NCI-H146 treated with DMSO at 0.1 percent for 48 hours (cell line): ENCODE measurements around the gene CBX2.

ENCODE experiments used
- DNase-seq: peaks from one replicate; lab custom pipeline; 2025; ENCODE audit not compliant: unreplicated experiment; lab: John Stamatoyannopoulos, UW

Gene CBX2

DNA sequence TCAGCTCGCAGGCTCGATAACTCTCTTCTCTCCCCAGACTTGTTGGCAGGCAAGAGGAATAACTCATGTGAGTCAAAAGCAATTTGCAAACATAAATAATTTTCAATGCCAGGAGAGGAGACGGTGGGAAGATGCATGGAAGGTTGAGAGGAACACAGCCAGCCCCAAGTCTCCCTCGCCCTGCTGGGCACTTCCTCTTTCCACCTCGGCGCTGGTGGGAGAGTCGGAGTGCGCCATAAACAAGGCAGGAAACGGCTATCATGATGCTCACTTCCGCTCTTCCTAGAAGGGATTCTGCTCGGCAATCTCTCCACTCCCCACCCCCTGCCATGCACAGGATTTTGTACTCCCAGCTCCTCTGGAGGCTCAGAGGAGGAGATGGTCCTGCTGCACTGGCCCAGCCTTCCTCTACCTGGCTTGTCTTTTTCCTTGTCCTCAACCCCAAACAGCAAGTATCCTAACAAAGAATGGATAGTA, 48.3 kb downstream of the CBX2 start:
- no peak for DNase-seq

DNA sequence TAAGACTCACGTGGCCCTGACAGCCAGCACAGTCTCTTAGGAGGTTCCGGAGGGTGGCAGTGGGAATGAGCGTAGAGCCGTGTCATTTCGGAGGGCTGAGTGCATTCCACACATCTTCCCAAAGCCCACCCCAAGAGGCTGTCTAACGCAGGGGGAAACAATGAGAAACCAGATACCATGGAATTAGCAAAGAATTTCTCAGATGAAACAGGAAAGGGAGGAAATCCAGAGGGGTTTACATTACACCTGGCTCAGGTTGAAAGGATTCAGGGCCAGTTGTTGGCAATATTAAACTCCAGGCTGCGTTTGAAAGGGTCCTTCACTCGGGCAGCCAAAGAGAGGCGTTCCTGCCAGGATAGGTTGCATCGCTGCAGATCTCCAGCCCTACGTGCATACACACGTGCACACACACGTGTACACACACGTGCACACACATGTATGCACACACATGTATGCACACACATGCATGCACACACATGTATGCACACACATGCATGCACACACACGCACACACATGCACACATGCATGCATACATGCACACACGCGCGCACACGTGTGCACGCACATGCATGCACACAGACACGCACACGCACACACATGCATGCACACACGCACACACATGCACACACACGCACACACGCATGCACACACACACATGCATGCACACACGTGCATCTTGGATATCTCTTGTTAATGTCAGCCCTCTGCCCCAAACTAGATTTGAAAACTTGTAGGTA, 49.1 kb downstream of the CBX2 start:
- no peak for DNase-seq

DNA sequence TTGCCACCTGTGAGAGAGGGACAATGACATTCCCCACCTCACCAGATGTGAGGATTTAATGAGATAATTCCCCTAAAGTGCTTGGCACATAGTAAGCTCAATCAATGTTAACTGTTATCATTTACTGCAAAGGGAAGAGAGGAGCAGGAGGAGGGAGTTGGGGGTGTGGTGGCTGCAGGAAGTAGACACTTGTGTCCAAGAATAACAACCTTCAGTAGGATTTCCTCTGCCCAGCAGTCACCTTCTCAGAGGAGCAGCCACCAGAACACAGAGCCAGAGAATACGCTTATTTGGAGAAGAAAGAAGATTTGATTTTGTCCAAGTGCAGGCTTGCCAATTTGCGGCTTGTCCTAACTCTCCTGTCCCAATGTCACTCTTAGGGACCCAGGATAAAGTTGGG, 51.1 kb downstream of the CBX2 start:
- no peak for DNase-seq

DNA sequence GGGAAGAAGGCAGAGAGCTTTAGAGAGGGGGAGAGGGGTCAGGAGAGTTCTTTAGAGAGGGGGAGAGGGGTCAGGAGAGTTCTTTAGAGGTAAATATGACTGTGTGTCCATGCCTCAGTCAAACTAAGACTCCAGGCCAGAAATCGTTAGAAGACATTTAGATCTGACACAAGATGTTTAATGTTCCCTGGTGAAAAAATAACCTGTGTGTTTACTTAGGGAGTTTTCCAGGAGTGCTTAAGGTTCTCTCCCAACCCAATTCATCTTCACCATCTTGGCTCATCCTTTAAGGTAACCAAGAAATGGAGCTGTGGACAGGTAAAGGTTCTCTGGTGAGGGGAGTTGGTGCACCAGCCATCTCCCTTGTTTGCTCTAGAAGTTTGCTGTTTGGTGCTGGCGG, 51.5 kb downstream of the CBX2 start:
- DNase-seq, result no peak

DNA sequence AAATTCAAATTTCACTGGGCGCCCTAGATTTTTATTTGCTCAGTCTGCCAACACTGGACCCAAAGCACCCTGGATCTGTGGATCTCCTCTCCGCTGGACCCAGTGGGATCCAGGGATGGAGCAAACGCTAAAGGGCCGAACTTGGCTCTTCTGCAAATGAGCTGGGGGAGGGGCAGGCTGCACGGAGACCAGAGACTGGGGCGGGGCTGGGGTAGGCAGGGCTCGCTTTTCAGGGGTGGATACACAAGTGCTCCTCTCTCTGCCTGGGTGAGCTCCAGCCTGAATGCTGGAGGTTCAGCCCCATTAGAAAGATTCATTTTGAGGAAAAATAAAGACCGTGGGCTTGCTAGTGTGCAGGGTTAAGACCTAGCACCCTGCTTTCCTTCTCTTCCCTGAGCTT, 52.4 kb downstream of the CBX2 start:
- DNase-seq, result no peak

DNA sequence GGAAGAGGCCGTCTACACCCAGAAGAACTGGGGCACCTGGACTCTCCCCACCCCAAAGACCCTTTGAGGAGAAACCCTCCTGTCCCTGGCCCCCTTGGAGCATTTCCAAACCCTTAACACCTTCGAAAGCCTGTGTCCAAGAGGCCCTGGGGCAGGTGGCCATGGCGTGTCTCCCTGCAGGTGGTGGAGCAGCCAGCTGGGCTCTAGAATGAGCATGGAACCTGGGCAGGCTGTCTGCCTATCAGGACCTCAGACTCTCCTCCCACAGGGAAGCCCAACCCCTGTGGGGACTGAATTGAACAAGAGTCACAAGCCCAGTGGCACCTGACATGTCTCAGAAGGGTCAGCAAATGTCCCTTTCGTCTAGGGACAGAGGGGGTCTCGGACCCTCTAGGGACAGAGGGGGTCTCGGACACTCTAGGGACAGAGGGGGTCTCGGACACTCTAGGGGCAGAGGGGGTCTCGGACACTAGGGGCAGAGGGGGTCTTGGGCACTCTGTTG, 52.9 kb downstream of the CBX2 start:
- peak; percentile 17 for DNase-seq

DNA sequence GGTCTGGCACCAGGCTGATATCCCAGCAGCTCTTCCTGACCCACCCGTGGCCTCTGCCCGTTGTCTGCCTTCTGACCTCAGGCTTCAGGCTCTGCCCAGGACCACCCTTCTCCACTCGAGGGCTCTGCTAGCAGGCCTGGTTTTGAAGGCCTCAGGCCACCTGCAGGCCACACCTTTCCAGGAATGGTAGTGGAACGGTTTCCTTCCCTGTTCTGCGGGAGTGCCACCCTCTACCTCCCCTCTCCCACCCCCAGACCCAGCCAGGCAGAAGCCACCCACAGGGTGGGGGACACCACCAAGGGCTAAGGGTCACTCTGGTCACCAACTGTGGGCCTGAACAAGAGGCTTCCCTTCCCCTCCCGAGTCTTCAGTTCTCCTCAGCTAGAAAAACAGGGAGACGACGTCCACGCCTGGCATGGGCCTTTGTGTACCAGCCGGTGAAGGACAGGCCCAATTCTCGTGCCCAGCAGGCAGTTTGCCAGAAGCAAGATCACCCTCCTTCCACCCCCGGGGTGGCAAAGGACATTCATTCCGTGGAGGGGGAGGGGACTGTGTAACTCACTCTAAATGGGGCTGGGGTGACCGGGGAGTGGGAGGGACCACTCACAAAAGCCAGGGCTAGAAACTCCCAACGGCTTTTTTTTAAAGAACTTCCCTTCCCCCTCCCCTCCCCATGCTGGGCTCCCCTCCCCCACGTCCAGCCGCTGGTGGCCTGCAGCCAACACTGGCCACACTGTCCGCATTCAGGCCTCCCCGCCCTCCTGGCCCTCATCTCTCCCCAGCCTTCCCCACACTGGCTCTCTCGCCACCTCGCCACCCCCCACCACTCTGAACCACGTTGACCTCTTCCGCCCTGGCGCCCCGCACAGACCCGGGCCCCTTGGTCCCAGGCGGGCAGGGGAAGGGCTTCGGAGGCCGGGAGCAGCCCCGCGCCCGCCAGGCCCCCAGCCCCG, 53.6 kb downstream of the CBX2 start:
- no peak for DNase-seq

DNA sequence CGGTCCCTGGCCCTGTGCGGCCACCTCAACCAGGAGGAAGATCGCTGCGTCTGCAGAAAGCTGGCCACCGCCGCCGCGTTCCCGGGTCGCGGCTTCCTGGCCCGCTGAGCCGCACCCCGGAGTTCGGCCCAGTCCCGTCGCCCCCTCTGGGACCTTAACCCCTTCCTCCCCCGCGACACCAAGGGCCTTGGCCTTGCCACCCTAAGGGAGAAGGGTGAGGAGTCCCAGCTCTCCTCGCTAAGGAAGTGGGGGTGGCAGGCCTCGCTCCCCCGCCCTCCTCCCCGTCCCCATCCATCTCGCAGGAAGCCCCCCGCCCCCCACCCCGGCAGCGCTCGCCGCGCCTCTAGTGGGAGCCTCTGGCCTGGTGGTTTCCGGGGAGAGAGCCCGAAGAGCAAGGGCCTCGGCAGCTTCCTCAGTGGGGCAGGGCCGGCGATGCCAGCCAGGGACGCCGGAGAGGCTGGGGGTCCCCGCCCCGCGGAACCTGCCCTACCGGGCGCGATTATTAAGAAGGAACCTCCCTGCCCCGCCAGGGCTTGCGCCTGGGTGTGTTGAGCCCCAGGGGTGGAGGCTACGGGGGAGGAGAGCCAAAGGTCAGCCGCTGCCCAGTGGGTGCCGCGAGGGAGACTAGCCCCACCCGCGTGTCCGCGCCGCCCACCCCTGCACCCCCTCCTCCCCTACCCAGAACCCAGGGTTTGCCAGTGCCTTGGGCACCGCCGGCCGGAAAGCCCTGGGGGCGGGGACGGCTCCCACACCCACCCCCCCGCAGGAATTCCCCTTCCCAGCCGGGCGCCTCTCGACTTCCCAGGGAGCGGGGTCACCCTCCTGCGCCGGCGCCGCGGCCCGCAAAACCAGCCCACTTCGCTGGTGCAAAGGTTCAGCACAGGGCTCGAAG, 54.5 kb downstream of the CBX2 start:
- DNase-seq, result no peak

DNA sequence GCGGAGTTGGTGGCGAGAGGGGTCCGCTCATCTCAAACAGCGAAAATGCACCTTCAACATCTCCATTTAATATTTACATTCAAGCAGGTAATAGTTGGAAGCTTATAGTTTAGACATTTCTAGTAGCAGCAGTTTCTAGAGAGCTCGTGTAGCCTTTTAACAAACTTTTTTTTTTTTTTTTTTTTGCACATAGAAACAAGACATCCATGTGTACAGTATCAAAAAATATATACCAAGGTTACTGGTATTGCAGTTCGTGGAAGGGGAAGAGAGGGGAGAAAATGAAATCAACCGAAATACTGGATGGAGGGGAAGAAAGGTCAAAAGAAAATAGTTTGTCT, 55.1 kb downstream of the CBX2 start:
- DNase-seq, result no peak

DNA sequence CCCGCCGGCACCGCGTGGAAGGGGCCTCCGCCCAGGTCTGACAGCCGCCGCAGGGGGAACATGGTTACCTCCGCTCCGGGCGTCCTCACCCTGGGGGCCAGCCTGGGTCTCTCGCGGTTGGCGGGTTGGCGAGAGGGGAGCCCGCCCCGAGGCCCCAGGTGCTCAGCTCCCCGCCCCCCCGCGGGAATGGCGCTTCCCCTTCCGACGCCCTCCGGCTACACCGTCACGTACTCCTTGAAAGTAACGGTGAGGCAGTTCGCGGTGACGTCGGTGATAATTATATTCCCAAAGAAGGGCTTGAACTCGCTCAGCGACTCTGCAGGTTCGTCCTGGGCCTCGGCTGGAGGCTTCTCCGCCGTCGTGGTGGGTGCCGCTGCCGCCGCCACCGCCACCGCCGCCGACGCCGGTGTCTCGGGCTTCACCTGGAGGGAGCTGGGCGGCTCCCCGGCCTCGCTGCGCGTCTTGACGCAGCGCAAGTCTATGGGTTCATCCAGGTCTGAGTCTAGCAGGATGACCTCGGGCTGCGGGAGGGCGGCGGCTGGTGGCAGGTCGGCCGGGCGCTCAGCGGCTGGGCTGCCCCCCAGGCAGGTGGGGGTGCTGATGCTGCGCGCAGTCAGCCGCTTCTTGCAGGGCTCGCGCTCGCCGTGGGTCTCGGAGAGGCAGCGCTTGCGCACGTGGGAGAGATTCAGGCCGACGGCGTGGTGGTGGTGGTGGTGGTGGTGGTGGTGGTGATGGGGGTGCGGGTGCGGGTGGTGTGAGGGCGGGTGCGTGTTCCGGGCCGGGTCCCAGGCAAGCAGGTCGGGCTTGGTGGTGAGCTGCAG, 56.0 kb downstream of the CBX2 start:
- DNase-seq, result no peak

DNA sequence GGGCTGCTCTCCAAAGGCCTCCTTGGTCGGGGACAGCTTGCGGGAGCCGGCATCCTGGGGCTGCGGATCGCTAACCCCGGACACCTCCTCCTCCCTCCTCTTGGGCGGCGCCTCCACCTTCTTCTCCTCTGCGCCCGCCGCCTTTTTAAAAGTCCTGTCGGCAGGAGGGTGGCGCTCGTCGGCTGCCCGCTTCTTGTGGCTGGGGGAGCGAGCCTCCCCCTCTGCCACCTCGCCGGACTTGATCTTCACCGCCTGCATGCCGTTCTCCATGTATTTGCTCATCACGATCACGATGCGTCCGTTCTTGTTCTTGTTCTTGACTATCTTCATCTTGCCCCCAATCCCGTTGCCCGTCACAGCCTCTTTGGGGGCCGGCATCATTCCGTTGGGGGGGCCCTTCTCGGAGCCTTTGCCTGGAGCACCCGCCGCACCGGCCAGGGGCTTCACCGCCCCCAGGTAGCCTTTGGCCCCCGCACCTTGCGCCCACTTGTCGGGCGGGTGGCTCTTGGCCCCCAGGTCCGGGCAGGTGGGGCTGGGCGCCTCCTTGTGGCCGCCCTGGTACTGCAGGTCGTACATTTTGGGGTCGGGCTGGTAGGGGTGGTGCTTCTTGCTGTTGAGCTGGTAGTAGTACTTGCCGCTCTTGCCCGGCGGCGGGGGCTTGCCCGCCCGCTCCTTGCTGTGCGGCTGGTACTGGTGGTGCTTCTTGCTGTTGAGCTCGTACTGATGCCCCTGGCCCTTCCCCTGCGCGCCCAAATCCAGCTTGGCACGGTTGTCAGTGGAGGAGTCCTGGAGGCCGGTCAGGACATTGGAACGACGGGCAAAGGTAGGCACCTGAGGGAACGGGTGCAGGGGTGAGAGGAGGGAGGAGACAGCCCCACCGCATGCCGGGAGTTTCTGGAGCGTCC, 56.9 kb downstream of the CBX2 start:
- DNase-seq, result no peak

DNA sequence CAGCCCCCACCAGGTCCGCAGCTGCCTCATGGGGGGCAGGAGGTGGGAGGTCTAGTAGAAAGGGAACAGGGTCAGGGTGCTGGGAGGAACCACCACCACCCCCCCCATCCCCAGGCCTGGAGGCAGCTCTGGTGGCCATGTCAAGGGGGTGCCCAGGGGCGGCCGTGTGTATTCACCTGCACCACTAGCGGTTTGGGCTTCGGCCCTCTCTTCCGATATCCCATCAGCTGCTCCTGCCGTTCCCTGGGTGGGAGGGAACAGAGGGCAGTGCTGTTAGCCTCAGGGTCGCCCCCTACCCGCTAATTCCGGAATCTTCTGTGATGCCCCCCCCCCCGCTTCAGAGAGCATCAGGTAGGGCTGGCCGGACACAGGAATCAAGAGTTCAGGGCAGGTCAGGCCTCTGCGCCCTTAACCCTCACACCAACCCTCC, 57.5 kb downstream of the CBX2 start:
- DNase-seq, result no peak

DNA sequence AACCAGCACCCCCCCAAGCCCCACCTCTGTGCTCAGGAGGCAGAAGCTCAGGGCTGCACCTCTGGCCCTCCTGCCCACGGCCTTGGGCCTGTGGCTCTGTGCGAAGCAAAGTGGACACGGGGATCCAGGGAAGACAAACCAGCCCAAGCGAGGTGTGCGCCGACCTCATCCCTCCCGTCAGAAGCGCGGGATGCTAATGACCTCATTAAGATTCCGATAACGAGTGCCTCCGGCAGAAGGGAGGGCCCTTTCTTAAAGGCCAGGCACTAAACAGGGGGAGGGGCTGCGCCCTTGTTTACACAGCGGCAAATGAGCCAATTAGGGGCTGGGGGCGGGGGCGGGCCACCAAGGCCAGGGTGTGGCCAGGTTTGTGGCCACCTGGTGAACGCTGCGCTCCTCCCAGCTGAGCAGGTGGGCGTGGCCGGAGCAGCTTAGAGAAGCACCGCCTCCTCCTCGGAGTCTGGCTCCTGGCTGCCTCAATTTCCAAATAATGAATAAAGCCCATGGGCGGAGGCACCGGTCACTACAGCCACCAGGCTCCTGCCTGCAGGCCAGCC, 58.1 kb downstream of the CBX2 start:
- no peak for DNase-seq

DNA sequence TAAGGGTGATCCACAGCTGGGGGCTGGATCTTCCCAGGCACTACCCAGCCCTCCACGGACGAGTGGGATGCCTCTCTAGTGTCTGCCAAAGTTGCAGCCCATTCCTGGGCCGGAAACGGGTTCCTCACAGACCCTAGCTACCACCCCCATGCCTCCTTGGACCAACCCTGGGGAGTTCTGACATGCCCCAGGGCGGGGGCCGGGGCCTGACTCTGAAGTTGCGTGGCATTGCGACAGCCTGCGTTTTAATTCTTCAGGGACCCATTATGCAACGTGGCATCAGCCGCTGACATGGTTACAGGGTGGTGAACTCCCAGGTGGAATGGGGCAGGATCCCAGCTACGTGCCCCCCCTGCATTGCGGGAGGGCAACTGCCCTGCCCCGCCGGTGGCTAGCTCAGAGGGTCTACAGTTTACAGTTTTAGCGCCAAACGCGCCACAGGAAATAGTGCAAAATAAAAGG, 58.6 kb downstream of the CBX2 start:
- no peak for DNase-seq

DNA sequence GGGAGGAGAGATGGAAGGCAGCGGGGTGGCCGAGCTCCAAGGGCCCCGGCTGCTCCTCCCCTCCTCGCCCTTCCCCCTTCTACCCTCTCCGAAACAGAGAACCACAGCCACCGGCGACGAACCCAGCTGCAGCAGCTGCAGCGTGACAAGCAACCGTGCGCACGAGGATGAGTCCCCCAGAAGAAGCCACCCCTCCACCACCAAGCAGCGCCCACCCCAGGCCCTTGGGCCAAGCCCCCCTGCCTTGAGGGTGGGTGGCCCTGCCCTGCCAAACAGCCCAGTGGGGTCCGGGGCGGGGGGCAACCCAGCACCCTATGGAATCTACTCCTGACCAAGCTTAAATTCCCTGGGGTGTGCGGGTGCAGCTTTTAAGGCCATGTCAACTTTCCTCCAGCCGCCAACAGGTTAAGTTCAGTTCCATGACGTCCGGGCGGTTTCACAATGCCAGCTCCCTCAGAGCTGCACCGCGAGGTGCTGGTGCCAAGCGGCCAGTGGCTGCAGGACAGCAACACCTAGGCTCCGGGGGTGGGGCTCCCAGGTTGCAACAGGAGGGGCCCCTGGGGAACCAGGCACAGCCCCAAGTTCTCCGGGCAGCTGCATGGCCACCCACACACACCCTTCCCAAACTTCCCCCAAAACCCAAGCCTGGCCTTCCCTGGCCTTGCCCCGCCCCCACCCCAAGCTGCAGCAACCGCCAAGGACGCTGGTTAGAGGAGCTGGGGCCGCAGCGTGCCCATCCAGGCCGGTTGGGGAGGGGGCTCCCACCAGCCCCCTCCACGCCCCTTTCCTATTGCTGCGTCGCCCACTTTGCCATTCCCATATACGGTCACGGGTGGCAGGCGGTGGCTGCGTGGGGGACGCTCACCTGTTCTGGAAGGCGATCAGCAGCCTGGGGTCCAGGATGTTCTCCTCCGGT, 59.3 kb downstream of the CBX2 start:
- no peak for DNase-seq
